Measurements from ENCODE around the gene SPINT2.

SPINT2 gene

GRCh38 chr19:38219221-38219620 is 45.2 kb upstream of the SPINT2 start:
- no peak for ATAC-seq
- TF ChIP-seq PATZ1 (CRISPR knock-in tag; IDR thresholded peaks at IDR 0.05; ENCODE audit: borderline replicate concordance) = no peak
- no peak for TF ChIP-seq CSRNP3 (CRISPR knock-in tag; IDR thresholded peaks at IDR 0.05)
- TF ChIP-seq TOX (CRISPR knock-in tag; IDR thresholded peaks at IDR 0.05; ENCODE audit: borderline replicate concordance) = no peak
- TF ChIP-seq GLIS3 (CRISPR knock-in tag; IDR thresholded peaks at IDR 0.05) = no peak
- TF ChIP-seq RARB (CRISPR knock-in tag; IDR thresholded peaks at IDR 0.05) = no peak
- no peak for TF ChIP-seq ZNF565 (CRISPR knock-in tag; conservative IDR thresholded peaks at IDR 0.05; ENCODE audit: low read depth)
- TF ChIP-seq POU6F1 (CRISPR knock-in tag; IDR thresholded peaks at IDR 0.05; ENCODE audit: borderline replicate concordance, low read depth) = no peak
- no peak for TF ChIP-seq PPARA (CRISPR knock-in tag; IDR thresholded peaks at IDR 0.05; ENCODE audit: borderline replicate concordance)
- no peak for TF ChIP-seq OSR1 (CRISPR knock-in tag; IDR thresholded peaks at IDR 0.05)
- TF ChIP-seq CSDC2 (CRISPR knock-in tag; IDR thresholded peaks at IDR 0.05) = no peak
- no peak for TF ChIP-seq ZNF70 (CRISPR knock-in tag; IDR thresholded peaks at IDR 0.05)
- TF ChIP-seq TCF4 (CRISPR knock-in tag; IDR thresholded peaks at IDR 0.05; ENCODE audit: borderline replicate concordance) = no peak
- no peak for TF ChIP-seq ZNF8 (CRISPR knock-in tag; IDR thresholded peaks at IDR 0.05)

- TF ChIP-seq PATZ1 (CRISPR knock-in tag; IDR thresholded peaks at IDR 0.05; ENCODE audit: borderline replicate concordance) = no peak
- TF ChIP-seq PPARA (CRISPR knock-in tag; IDR thresholded peaks at IDR 0.05; ENCODE audit: borderline replicate concordance) = no peak
- no peak for TF ChIP-seq ZNF565 (CRISPR knock-in tag; conservative IDR thresholded peaks at IDR 0.05; ENCODE audit: low read depth)
- no peak for TF ChIP-seq ZFP30 (CRISPR knock-in tag; IDR thresholded peaks at IDR 0.05)
- TF ChIP-seq TOX (CRISPR knock-in tag; IDR thresholded peaks at IDR 0.05; ENCODE audit: borderline replicate concordance) = no peak
- no peak for TF ChIP-seq ARNTL (CRISPR knock-in tag; IDR thresholded peaks at IDR 0.05; ENCODE audit: borderline replicate concordance, low read depth)
- ATAC-seq = no peak
Measured at GRCh38 chr19:38221421-38221820, 43.0 kb upstream of the SPINT2 start.

- no peak for TF ChIP-seq ZFP30 (CRISPR knock-in tag; IDR thresholded peaks at IDR 0.05)
- TF ChIP-seq TOX (CRISPR knock-in tag; IDR thresholded peaks at IDR 0.05; ENCODE audit: borderline replicate concordance) = no peak
- TF ChIP-seq CREB5 (CRISPR knock-in tag; IDR thresholded peaks at IDR 0.05; ENCODE audit: low read depth) = no peak
- TF ChIP-seq GLIS3 (CRISPR knock-in tag; IDR thresholded peaks at IDR 0.05) = no peak
- TF ChIP-seq ARNTL (CRISPR knock-in tag; IDR thresholded peaks at IDR 0.05; ENCODE audit: borderline replicate concordance, low read depth) = no peak
- no peak for TF ChIP-seq ISL1 (CRISPR knock-in tag; IDR thresholded peaks at IDR 0.05)
- TF ChIP-seq SNAI2 (CRISPR knock-in tag; IDR thresholded peaks at IDR 0.05) = no peak
- no peak for TF ChIP-seq TCF4 (CRISPR knock-in tag; IDR thresholded peaks at IDR 0.05; ENCODE audit: borderline replicate concordance)
- TF ChIP-seq BACH2 (CRISPR knock-in tag; IDR thresholded peaks at IDR 0.05; ENCODE audit: borderline replicate concordance) = no peak
- no peak for TF ChIP-seq ZC3H10 (CRISPR knock-in tag; IDR thresholded peaks at IDR 0.05)
- no peak for TF ChIP-seq ZFP3 (CRISPR knock-in tag; IDR thresholded peaks at IDR 0.05)
- ATAC-seq = no peak
Measured at GRCh38 chr19:38221919-38222830, 42.2 kb upstream of the SPINT2 start.

Measured in SK-N-SH treated with all-trans-retinoic acid at 6 μM for 48 hours (cell line).